Measurements from ENCODE around the gene GIPC2.
"Not testable (repeated sequence)": the region's sequence is repeated elsewhere in the genome, so short reads cannot be mapped to it uniquely, and the experiment has no call there.

Gene GIPC2

GRCh38 chr1:78096976-78097375 lies 51.2 kb downstream of the GIPC2 start:
- TF ChIP-seq CTCF (conservative IDR thresholded peaks at IDR 0.05; ENCODE audit: control insufficient read depth, insufficient read depth, low read depth, low read length), result no peak
- DNase-seq (ENCODE audit: low read depth), result no peak
- no peak overlapping the region for H3K4me3 ChIP-seq (ENCODE audit: control insufficient read depth, low read depth, low read length)

- no peak overlapping the region for H3K4me3 ChIP-seq (ENCODE audit: control insufficient read depth, low read depth, low read length)
- DNase-seq (ENCODE audit: low read depth), result no peak
- no peak for TF ChIP-seq CTCF (conservative IDR thresholded peaks at IDR 0.05; ENCODE audit: control insufficient read depth, insufficient read depth, low read depth, low read length)
Observed at GRCh38 chr1:78101051-78101450, 55.3 kb downstream of the GIPC2 start.

GRCh38 chr1:78101514-78101913 lies 55.7 kb downstream of the GIPC2 start:
- peak; percentile 94 for DNase-seq (ENCODE audit: low read depth)
- H3K4me3 ChIP-seq (ENCODE audit: control insufficient read depth, low read depth, low read length), result no peak overlapping the region

GRCh38 chr1:78102082-78102481 lies 56.3 kb downstream of the GIPC2 start:
- TF ChIP-seq CTCF (conservative IDR thresholded peaks at IDR 0.05; ENCODE audit: control insufficient read depth, insufficient read depth, low read depth, low read length), result no peak
- peak; percentile 95 for DNase-seq (ENCODE audit: low read depth)
- H3K4me3 ChIP-seq (ENCODE audit: control insufficient read depth, low read depth, low read length), result no peak overlapping the region

More at GRCh38 chr1:78101514-78101913, 55.7 kb downstream of the GIPC2 start:
- TF ChIP-seq CTCF (conservative IDR thresholded peaks at IDR 0.05; ENCODE audit: control insufficient read depth, insufficient read depth, low read depth, low read length), result no peak

GRCh38 chr1:78102916-78103315 lies 57.1 kb downstream of the GIPC2 start:
- no peak for TF ChIP-seq CTCF (conservative IDR thresholded peaks at IDR 0.05; ENCODE audit: control insufficient read depth, insufficient read depth, low read depth, low read length)
- no peak overlapping the region for H3K4me3 ChIP-seq (ENCODE audit: control insufficient read depth, low read depth, low read length)
- DNase-seq (ENCODE audit: low read depth), result peak; percentile 59

- no peak for TF ChIP-seq CTCF (conservative IDR thresholded peaks at IDR 0.05; ENCODE audit: control insufficient read depth, insufficient read depth, low read depth, low read length)
- no peak overlapping the region for H3K4me3 ChIP-seq (ENCODE audit: control insufficient read depth, low read depth, low read length)
- DNase-seq (ENCODE audit: low read depth), result peak; percentile 96
Observed at GRCh38 chr1:78104322-78104721, 58.6 kb downstream of the GIPC2 start.

GRCh38 chr1:78109659-78110058 lies 63.9 kb downstream of the GIPC2 start:
- not testable (repeated sequence) for DNase-seq (ENCODE audit: low read depth); H3K4me3 ChIP-seq (ENCODE audit: control insufficient read depth, low read depth, low read length)

All from fibroblast of mammary gland (primary cell).